ENCODE data around the gene MYO3A. TPM values are rescaled to one million over a fixed set of nuclear protein-coding genes. Genes with fewer than 3 reads are reported as not detected.

MYO3A gene
- total RNA-seq, 2 experiments from 2014 or later: not detected

DNA sequence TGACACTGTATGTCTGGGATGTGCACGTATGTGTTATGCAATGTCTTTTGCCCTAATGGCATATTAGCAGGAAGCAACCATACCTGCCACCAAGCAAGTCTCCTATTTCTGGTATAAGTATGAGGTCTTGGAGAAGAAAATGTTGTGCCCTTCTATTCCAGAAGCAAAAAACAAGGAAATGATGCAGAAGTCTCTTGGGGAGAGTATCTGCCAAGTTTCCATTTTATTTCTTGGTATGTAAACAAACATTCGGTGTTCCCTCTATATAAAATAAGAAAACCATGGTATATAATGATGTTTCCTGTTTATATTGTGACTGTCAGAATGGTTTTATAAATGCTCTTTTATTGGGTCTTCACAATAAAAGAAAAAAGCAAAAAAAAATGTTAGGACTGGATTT, 19.3 kb upstream of the MYO3A start:
- ChIA-PET POLR2A (no interaction called here), CTCF (no interaction called here)
- Mint-ChIP-seq H3K4me1 (ENCODE audit: low read depth) (no peaks in the 10 kb centered on the region), H3K27ac (no peak overlapping the region), H3K9me3 (no peaks in the 10 kb centered on the region), H3K27me3 (no peaks in the 10 kb centered on the region), H3K36me3 (ENCODE audit: low read depth) (no peaks in the 10 kb centered on the region), H3K4me3 (no peak overlapping the region)
- intact Hi-C loops (cut with micrococcal nuclease): no loop called here
- ATAC-seq (no peak), DNase-seq (no peak)
- TF ChIP-seq, protein P1, sequence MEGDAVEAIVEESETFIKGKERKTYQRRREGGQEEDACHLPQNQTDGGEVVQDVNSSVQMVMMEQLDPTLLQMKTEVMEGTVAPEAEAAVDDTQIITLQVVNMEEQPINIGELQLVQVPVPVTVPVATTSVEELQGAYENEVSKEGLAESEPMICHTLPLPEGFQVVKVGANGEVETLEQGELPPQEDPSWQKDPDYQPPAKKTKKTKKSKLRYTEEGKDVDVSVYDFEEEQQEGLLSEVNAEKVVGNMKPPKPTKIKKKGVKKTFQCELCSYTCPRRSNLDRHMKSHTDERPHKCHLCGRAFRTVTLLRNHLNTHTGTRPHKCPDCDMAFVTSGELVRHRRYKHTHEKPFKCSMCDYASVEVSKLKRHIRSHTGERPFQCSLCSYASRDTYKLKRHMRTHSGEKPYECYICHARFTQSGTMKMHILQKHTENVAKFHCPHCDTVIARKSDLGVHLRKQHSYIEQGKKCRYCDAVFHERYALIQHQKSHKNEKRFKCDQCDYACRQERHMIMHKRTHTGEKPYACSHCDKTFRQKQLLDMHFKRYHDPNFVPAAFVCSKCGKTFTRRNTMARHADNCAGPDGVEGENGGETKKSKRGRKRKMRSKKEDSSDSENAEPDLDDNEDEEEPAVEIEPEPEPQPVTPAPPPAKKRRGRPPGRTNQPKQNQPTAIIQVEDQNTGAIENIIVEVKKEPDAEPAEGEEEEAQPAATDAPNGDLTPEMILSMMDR (IDR thresholded peaks at IDR 0.05): no peak

DNA sequence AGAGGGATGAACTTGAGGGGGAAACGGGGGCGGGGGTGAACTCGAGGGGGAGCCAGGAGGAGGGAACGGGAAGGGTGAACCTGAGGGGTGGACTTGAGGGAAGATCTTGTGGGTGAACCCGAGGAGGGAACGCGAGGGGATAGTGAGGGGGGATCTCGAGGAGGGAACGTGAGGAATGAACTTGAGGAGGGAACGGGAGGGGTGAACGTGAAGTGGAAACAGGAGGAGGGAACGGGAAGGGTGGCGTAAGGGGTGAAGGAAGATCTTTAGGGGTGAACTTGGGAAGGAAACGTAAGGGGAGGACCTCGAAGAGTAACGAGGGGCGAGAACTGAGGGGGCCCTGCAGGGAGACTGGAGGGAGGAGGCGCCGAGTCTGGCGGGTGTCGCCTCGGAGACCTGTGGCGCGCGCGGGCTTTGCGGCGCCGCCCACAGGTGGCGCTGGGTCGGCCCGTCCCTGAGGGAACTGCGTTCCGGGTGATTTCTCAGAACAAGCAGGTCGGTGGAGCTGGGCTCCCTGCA, 651 bp downstream of the MYO3A start:
- CTCF ChIA-PET: interaction anchor here (0.6 to 1.7 kb wide), 4 partner anchors 9 to 60 kb away, joined by 3 read pairs; no protein-coding TSS in a partner anchor
- peaks cover 10% of the 10 kb centered on the region for H3K4me1 Mint-ChIP-seq (ENCODE audit: low read depth)

DNA sequence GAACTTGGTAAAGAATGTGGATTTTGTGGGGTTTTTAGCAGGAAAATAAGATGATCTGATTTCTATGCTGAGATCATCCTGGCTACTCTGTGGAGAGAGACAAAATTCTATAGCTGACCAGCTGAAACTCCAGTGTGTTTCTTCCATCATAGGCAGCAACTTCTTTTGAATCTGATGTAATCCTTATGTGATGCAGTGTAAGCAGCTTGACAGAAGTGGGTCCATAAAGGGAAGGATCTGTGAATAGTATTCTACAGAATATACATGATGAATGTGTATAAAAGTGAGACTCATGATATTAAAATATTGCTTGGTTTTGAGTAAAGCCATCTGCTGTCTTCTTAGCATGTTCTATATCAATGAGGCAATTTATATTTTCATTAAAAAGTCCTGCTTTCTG, 4.4 kb downstream of the MYO3A start:
- no peak overlapping the region for H3K27ac Mint-ChIP-seq
- intact Hi-C loops (cut with micrococcal nuclease): no loop called here
- H3K9me3 Mint-ChIP-seq: no peaks in the 10 kb centered on the region
- peaks cover 27% of the 10 kb centered on the region for H3K27me3 Mint-ChIP-seq
- TF ChIP-seq, protein P1 (IDR thresholded peaks at IDR 0.05): no peak
- no peak for DNase-seq
- H3K36me3 Mint-ChIP-seq (ENCODE audit: low read depth): no peaks in the 10 kb centered on the region
- ChIA-PET POLR2A (no interaction called here), CTCF (no interaction called here)
- no peak overlapping the region for H3K4me3 Mint-ChIP-seq
- peaks cover 10% of the 10 kb centered on the region for H3K4me1 Mint-ChIP-seq (ENCODE audit: low read depth)
- ATAC-seq: no peak

More for the DNA sequence above, 651 bp downstream of the MYO3A start:
- DNase-seq (peak; percentile 27), ATAC-seq (peak; percentile 53)
- H3K27ac Mint-ChIP-seq: no peak overlapping the region
- H3K9me3 Mint-ChIP-seq: no peaks in the 10 kb centered on the region
- POLR2A ChIA-PET: no interaction called here
- intact Hi-C loops (cut with micrococcal nuclease): no loop called here
- H3K27me3 Mint-ChIP-seq: peaks cover 32% of the 10 kb centered on the region
- TF ChIP-seq, protein P1 (IDR thresholded peaks at IDR 0.05): peak; percentile 38
- no peaks in the 10 kb centered on the region for H3K36me3 Mint-ChIP-seq (ENCODE audit: low read depth)
- H3K4me3 Mint-ChIP-seq: peak overlapping the region; percentile 68

DNA sequence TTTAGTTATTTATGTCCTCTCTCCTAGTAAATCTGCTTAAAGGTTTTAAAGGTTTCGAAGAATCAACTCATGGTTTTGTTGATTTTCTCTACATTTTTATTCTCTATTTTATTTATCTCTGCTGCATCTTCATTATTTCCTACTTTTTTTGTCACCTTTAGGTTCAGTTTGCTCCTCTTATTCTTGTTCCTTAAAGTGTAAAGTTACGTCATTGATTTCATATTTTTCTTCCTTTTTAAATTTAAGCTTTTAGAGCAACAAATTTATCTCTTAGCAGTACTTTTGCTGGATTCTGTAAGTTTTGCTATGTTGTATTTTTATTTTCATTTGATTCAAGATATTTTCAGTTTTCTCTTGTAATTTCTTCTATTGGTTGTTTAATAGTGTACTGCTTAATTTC, 10.7 kb downstream of the MYO3A start:
- Mint-ChIP-seq H3K9me3 (peaks cover 8% of the 10 kb centered on the region), H3K27ac (no peak overlapping the region), H3K27me3 (peaks cover 12% of the 10 kb centered on the region), H3K4me1 (ENCODE audit: low read depth) (no peaks in the 10 kb centered on the region), H3K4me3 (no peak overlapping the region), H3K36me3 (ENCODE audit: low read depth) (no peaks in the 10 kb centered on the region)
- no peak for ATAC-seq
- ChIA-PET POLR2A (no interaction called here), CTCF (no interaction called here)
- TF ChIP-seq, protein P1 (IDR thresholded peaks at IDR 0.05): no peak
- DNase-seq: no peak
- intact Hi-C loops (cut with micrococcal nuclease): no loop called here

DNA sequence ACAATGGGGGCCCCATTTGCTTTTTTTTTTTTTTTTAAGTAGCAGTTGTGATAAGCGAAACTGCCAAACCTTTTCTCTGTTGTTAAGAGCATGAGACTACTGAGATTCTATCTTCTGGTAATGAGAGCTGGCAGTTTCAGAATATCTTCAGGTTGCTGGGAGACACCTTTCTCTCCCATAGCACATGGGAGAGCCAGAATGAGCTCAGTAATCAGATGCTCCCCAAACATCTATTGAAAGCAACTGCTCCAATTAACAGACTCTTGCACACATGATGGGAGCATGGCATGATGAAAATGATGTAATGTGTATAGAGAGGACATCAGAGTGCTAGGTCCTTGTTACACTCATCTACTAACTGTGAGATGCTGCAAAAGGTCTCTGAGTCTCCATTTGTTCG, 18.8 kb downstream of the MYO3A start:
- peaks cover 7% of the 10 kb centered on the region for H3K27me3 Mint-ChIP-seq
- peaks cover 8% of the 10 kb centered on the region for H3K9me3 Mint-ChIP-seq
- DNase-seq (no peak), ATAC-seq (no peak)
- H3K36me3 Mint-ChIP-seq (ENCODE audit: low read depth): peaks cover 1% of the 10 kb centered on the region
- ChIA-PET POLR2A (no interaction called here), CTCF (no interaction called here)
- H3K4me1 Mint-ChIP-seq (ENCODE audit: low read depth): no peaks in the 10 kb centered on the region
- intact Hi-C loops (cut with micrococcal nuclease): no loop called here
- TF ChIP-seq, protein P1 (IDR thresholded peaks at IDR 0.05): no peak
- no peak overlapping the region for H3K27ac Mint-ChIP-seq
- H3K4me3 Mint-ChIP-seq: no peak overlapping the region

Measured in activated CD8-positive, alpha-beta T cell treated with anti-CD3 and anti-CD28 coated beads for 36 hours (primary cell).